Neural progenitor cell (in vitro differentiated cells): ENCODE data around the gene IQGAP2. TPM values are rescaled to one million over a fixed set of nuclear protein-coding genes. Genes with fewer than 3 reads are reported as not detected.

Experiments
- DNase-seq: peaks from one replicate; pipeline ENCODE4 v3.0.0-alpha.2; 2016; ENCODE audit warnings: low spot score
- H2AFZ ChIP-seq: fragments of 200-600 bp; sonication (generic); replicated peaks from 2 replicates; pipeline ENCODE4 v1.6.1; 2016; ENCODE audit warnings: antibody characterized with exemption
- H3F3A ChIP-seq: fragments of 200-600 bp; sonication (generic); 2 replicates; pipeline ENCODE4 v1.6.1; 2016; ENCODE audit warnings: antibody characterized with exemption, low read depth
- H3K27ac ChIP-seq: fragments of 200-600 bp; sonication (generic); 2 replicates; pipeline ENCODE4 v1.5.1; 2016; ENCODE audit warnings: mild to moderate bottlenecking
- H3K27me3 ChIP-seq: fragments of 200-600 bp; sonication (generic); 2 replicates; pipeline ENCODE4 v1.6.1; 2016; ENCODE audit warnings: mild to moderate bottlenecking, moderate library complexity
- H3K36me3 ChIP-seq: fragments of 200-600 bp; sonication (generic); 2 replicates; pipeline ENCODE4 v1.5.1; 2016
- H3K4me1 ChIP-seq: fragments of 200-600 bp; sonication (generic); 2 replicates; pipeline ENCODE4 v1.6.1; 2016; ENCODE audit warnings: mixed run types
- H3K4me2 ChIP-seq: fragments of 200-600 bp; sonication (generic); 2 replicates; pipeline ENCODE4 v1.6.1; 2016
- H3K4me3 ChIP-seq: fragments of 200-600 bp; sonication (generic); 2 replicates; pipeline ENCODE4 v1.5.1; 2016
- H3K79me2 ChIP-seq: fragments of 200-600 bp; sonication (generic); 2 replicates; pipeline ENCODE4 v1.6.1; 2016; ENCODE audit warnings: low read depth
- H3K9ac ChIP-seq: fragments of 200-600 bp; sonication (generic); 2 replicates; pipeline ENCODE4 v1.6.1; 2016
- H3K9me3 ChIP-seq: fragments of 200-600 bp; sonication (generic); 2 replicates; pipeline ENCODE4 v1.5.1; 2016; ENCODE audit warnings: low read depth
- H4K20me1 ChIP-seq: fragments of 200-600 bp; sonication (generic); 2 replicates; pipeline ENCODE4 v1.6.1; 2016; ENCODE audit warnings: low read depth
- H3K27ac Mint-ChIP-seq: 3 replicates; pipeline ENCODE4 v1.8.0; 2021; ENCODE audit warnings: mixed read lengths
- H3K27me3 Mint-ChIP-seq: 2 replicates; pipeline ENCODE4 v1.8.0; 2022; ENCODE audit warnings: low read depth, mild to moderate bottlenecking, inconsistent platforms, moderate library complexity, mixed read lengths; ENCODE audit not compliant: insufficient read depth
- H3K36me3 Mint-ChIP-seq: 3 replicates; pipeline ENCODE4 v1.8.0; 2021; ENCODE audit warnings: mixed read lengths
- H3K4me1 Mint-ChIP-seq: 3 replicates; pipeline ENCODE4 v1.8.0; 2021; ENCODE audit warnings: mixed read lengths
- H3K4me3 Mint-ChIP-seq: 3 replicates; pipeline ENCODE4 v1.8.0; 2021; ENCODE audit warnings: mild to moderate bottlenecking, moderate library complexity, mixed read lengths
- H3K9me3 Mint-ChIP-seq: 3 replicates; pipeline ENCODE4 v1.8.0; 2020; ENCODE audit warnings: mixed read lengths
- CTCF ChIP-seq: fragments of 200-600 bp; sonication (generic); IDR thresholded peaks from 2 replicates; pipeline ENCODE4 v1.5.1; 2017; ENCODE audit warnings: antibody characterized with exemption, mild to moderate bottlenecking
- EZH2 ChIP-seq: fragments of 200-600 bp; sonication (generic); IDR thresholded peaks from 2 replicates; pipeline ENCODE4 v1.6.1; 2017; ENCODE audit warnings: antibody characterized with exemption, mild to moderate bottlenecking, moderate library complexity
- EZH2phosphoT487 ChIP-seq: fragments of 200-600 bp; sonication (generic); IDR thresholded peaks from 2 replicates; pipeline ENCODE4 v1.6.1; 2017; ENCODE audit warnings: antibody characterized with exemption
- total RNA-seq: library from RNA; depleted of rRNA; stranded (reverse); fragments of >200 nt; gene quantifications from 2 replicates; pipeline ENCODE4 v1.2.3, GENCODE V29; 2015; ENCODE audit warnings: low replicate concordance

The IQGAP2 gene
- total RNA-seq, 1 donor from 2014 or later = 37.7 TPM

DNA sequence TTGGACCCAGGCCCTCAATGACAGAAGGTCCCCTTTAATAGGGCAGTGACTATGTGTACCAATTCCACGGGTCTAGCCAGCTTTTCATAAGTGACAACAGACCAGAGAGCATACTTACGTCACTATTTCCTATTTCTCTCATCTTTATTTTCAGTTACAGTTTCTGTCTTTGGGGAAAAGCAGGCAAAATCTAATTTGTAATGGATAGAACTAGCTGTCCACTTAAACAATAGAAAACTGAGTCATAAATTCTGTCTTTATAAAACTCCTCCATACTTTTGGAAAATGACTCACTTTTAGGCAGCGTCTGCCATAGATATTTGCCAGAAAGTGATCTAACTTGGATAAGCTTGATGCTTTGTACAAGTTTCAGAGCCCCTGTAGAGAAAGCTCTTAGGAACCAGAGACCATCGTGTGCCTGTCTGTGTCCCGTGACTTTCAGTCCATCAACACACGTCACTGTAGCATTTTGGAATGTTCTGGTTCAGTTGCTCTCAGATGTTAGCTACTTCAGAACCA is 118.2 kb downstream of the IQGAP2 start:
- Histone ChIP-seq H3K36me3 (no peaks in the 10 kb centered on the region), H3F3A (no peaks in the 10 kb centered on the region), H3K79me2 (no peaks in the 10 kb centered on the region), H3K9ac (no peak overlapping the region), H3K4me1 (peaks cover 16% of the 10 kb centered on the region), H4K20me1 (no peaks in the 10 kb centered on the region), H3K27ac (no peak overlapping the region), H2AFZ (no peak overlapping the region), H3K27me3 (no peaks in the 10 kb centered on the region), H3K9me3 (no peaks in the 10 kb centered on the region), H3K4me3 (no peak overlapping the region), H3K4me2 (no peak overlapping the region)
- no peak for TF ChIP-seq EZH2
- no peak for TF ChIP-seq CTCF
- TF ChIP-seq EZH2phosphoT487 = no peak
- Mint-ChIP-seq H3K4me1 (peaks cover 19% of the 10 kb centered on the region), H3K9me3 (peaks cover 4% of the 10 kb centered on the region), H3K4me3 (no peak overlapping the region), H3K27ac (no peak overlapping the region), H3K36me3 (no peaks in the 10 kb centered on the region), H3K27me3 (peaks cover 2% of the 10 kb centered on the region)
- no peak for DNase-seq

DNA sequence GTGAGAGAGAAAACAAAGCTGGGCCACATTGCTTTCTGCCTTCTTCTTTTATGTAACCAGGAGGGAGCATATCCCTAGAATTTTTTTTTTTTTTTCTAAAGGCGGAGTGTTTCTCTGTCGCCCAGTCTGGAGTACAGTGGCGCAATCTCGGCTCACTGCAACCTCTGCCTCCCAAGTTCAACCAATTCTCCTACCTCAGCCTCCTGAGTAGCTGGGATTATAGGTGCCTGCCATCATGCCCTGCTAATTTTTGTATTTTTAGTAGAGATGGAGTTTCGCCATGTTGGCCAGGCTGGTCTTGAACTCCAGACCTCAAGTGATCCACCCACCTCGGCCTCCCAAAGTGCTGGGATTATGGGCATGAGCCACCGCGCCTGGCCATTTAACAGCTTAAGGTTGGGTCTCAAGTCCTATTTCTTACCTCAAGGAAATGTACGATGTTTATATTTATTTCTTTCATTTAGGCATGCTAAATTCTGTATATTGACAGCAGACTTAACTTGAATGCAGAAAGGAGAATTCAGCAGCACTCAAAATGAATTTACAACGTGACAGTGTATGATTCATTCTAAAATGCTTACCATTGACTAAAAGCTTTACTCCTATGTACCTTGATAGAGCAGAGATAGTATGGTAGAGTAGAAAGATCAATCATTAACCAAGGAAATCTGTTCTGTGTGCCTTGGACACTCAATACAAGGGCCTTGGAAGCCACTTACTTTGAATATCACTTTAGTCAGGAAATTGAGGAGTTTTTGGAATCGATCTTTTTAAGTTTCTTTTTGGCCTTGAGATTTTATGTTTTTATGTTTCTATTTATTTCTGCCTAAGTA is 119.2 kb downstream of the IQGAP2 start:
- H3K9ac ChIP-seq = no peak overlapping the region
- no peak overlapping the region for H2AFZ ChIP-seq
- no peaks in the 10 kb centered on the region for H4K20me1 ChIP-seq
- H3K36me3 ChIP-seq = no peaks in the 10 kb centered on the region
- H3K27me3 Mint-ChIP-seq = peaks cover 2% of the 10 kb centered on the region
- H3K27ac ChIP-seq = no peak overlapping the region
- H3K79me2 ChIP-seq = no peaks in the 10 kb centered on the region
- DNase-seq = no peak
- no peak overlapping the region for H3K27ac Mint-ChIP-seq
- no peak overlapping the region for H3K4me3 ChIP-seq
- H3F3A ChIP-seq = no peaks in the 10 kb centered on the region
- no peaks in the 10 kb centered on the region for H3K36me3 Mint-ChIP-seq
- no peak overlapping the region for H3K4me2 ChIP-seq
- H3K4me3 Mint-ChIP-seq = no peak overlapping the region
- H3K4me1 Mint-ChIP-seq = peaks cover 19% of the 10 kb centered on the region
- no peaks in the 10 kb centered on the region for H3K9me3 ChIP-seq
- peaks cover 4% of the 10 kb centered on the region for H3K9me3 Mint-ChIP-seq
- TF ChIP-seq EZH2phosphoT487 = no peak
- TF ChIP-seq EZH2 = no peak
- no peak for TF ChIP-seq CTCF
- no peaks in the 10 kb centered on the region for H3K27me3 ChIP-seq
- H3K4me1 ChIP-seq = peaks cover 16% of the 10 kb centered on the region

DNA sequence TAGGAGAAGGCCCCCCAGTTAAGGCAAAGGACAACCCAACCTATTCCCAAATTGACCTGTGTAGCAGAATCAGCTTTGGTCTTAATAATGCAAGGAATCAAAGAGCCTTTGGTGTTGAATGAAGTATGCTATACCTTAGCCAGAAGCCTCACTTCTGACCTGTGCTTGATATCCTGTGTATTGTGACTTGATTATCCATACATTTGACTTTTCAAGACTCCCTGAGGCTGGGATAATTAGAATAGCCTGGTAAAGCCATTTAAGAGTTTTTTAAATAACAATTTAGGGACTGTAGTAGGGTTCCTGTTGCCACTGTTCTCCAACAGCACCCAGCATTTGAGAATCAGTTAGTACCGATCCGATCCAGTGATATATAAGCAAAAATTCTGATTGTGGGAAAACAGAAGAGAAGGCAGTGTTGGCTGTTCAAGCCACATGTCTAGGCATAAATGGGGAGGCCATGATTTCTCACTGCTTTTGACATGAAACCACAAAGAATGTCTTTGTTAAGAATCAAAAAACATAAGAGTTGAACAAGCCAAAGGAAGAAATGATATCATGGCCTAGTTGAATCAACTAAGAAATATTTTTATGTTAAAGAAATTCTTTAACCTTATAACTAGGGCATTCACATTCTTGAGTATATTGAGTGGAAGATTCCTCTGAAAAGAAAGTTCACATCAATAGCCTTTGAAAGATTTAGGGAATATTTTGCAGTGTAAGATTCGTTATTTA is 121.2 kb downstream of the IQGAP2 start:
- Mint-ChIP-seq H3K36me3 (no peaks in the 10 kb centered on the region), H3K4me3 (no peak overlapping the region), H3K4me1 (peaks cover 19% of the 10 kb centered on the region), H3K27me3 (peaks cover 2% of the 10 kb centered on the region), H3K27ac (no peak overlapping the region), H3K9me3 (no peaks in the 10 kb centered on the region)
- H3K27me3 ChIP-seq = no peaks in the 10 kb centered on the region
- no peak overlapping the region for H3K9ac ChIP-seq
- no peak overlapping the region for H2AFZ ChIP-seq
- no peaks in the 10 kb centered on the region for H4K20me1 ChIP-seq
- DNase-seq = no peak
- peak overlapping the region; percentile 16 for H3K4me2 ChIP-seq
- no peak overlapping the region for H3K27ac ChIP-seq
- TF ChIP-seq CTCF (no peak), EZH2 (no peak), EZH2phosphoT487 (no peak)
- peaks cover 16% of the 10 kb centered on the region for H3K4me1 ChIP-seq
- no peaks in the 10 kb centered on the region for H3K36me3 ChIP-seq
- H3K4me3 ChIP-seq = no peak overlapping the region
- H3K9me3 ChIP-seq = no peaks in the 10 kb centered on the region
- H3F3A ChIP-seq = no peaks in the 10 kb centered on the region
- H3K79me2 ChIP-seq = no peaks in the 10 kb centered on the region
